ENCODE results near the gene PUS1.
"Not testable (repeated sequence)": the region's sequence is repeated elsewhere in the genome, so short reads cannot be mapped to it uniquely, and the experiment has no call there.

PUS1 gene

GRCh38 chr12:131928711-131929580 lies at the start of gene PUS1:
PUS1 (plus strand) TSS chr12:131929276; CDS start chr12:131929723, 447 bp downstream.
- peak; percentile 86 to 88 for DNase-seq

GRCh38 chr12:131882804-131883520 lies 46.1 kb upstream of the PUS1 start:
- no peak for DNase-seq

GRCh38 chr12:131883521-131883900 lies 45.6 kb upstream of the PUS1 start:
- no peak for DNase-seq

- DNase-seq: not testable (repeated sequence)
Observed at GRCh38 chr12:131885076-131885475, 44.0 kb upstream of the PUS1 start.

GRCh38 chr12:131885543-131886057 lies 43.5 kb upstream of the PUS1 start:
- no peak for DNase-seq

- DNase-seq: not testable (repeated sequence)
Observed at GRCh38 chr12:131891722-131892121, 37.4 kb upstream of the PUS1 start.

GRCh38 chr12:131892711-131893604 lies 36.1 kb upstream of the PUS1 start:
- no peak for DNase-seq

GRCh38 chr12:131893605-131894312 lies 35.3 kb upstream of the PUS1 start:
- DNase-seq: no peak

GRCh38 chr12:131894313-131894860 lies 34.7 kb upstream of the PUS1 start, which contains the start of gene ULK1:
ULK1 (plus strand) TSS chr12:131894622; CDS start chr12:131895002, 380 bp downstream.
- DNase-seq: peak; percentile 90

- no peak for DNase-seq
Observed at GRCh38 chr12:131894981-131895639, 34.0 kb upstream of the PUS1 start.

GRCh38 chr12:131895640-131896079 lies 33.4 kb upstream of the PUS1 start:
- no peak for DNase-seq

GRCh38 chr12:131896080-131896810 lies 32.8 kb upstream of the PUS1 start:
- DNase-seq: peak; percentile 74

- DNase-seq: no peak
Observed at GRCh38 chr12:131896811-131897270, 32.2 kb upstream of the PUS1 start.

- DNase-seq: no peak
Observed at GRCh38 chr12:131897276-131897675, 31.8 kb upstream of the PUS1 start.

- no peak for DNase-seq
Observed at GRCh38 chr12:131897875-131898274, 31.2 kb upstream of the PUS1 start.

- DNase-seq: no peak
Observed at GRCh38 chr12:131900397-131900796, 28.7 kb upstream of the PUS1 start.

GRCh38 chr12:131901431-131902331 lies 27.4 kb upstream of the PUS1 start:
- DNase-seq: no peak

GRCh38 chr12:131902332-131903241 lies 26.5 kb upstream of the PUS1 start:
- no peak for DNase-seq

Measured in hippocampal formation (tissue), 2 donors.